Epithelial cell of esophagus (primary cell): ENCODE data around the gene DNASE1L3.
A peak's percentile ranks its signal among the peaks of the same experiment; 100 is the strongest.

ENCODE experiments used
- DNase-seq: peaks from one replicate; pipeline ENCODE4 v3.0.0; 2010; ENCODE audit warnings: low read depth
- H3K4me3 ChIP-seq: 2 replicates; pipeline ENCODE4 v1.5.1; 2011; ENCODE audit warnings: mild to moderate bottlenecking, low read length, control low read depth
- TF ChIP-seq, protein P1 (sequence below): IDR thresholded peaks from 2 replicates; pipeline ENCODE4 v1.5.1; 2011; ENCODE audit warnings: low read depth, mild to moderate bottlenecking, low read length, control low read depth, inconsistent platforms; ENCODE audit not compliant: insufficient read depth; ENCODE audit errors: missing control alignments

DNASE1L3 gene

DNA sequence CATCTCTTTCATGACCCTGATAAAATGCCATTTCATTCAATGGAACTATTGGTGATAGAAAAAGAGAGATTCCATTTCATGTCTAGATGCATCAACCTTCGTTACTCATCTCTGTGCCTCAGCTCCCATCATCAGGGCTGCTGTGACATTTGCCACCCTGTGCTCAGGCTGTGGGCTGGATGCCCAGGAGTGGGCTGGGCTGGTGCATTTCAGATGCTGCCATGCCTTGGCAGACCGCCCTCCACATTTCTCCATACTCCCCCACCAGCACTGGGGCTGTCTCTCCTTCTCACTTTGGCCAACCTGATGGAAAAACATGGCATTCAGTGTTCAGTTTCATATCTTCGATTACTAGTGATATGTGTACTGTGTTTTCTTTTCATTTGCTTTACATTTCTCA is 59.1 kb downstream of the DNASE1L3 start:
- TF ChIP-seq, protein P1, sequence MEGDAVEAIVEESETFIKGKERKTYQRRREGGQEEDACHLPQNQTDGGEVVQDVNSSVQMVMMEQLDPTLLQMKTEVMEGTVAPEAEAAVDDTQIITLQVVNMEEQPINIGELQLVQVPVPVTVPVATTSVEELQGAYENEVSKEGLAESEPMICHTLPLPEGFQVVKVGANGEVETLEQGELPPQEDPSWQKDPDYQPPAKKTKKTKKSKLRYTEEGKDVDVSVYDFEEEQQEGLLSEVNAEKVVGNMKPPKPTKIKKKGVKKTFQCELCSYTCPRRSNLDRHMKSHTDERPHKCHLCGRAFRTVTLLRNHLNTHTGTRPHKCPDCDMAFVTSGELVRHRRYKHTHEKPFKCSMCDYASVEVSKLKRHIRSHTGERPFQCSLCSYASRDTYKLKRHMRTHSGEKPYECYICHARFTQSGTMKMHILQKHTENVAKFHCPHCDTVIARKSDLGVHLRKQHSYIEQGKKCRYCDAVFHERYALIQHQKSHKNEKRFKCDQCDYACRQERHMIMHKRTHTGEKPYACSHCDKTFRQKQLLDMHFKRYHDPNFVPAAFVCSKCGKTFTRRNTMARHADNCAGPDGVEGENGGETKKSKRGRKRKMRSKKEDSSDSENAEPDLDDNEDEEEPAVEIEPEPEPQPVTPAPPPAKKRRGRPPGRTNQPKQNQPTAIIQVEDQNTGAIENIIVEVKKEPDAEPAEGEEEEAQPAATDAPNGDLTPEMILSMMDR = no peak
- DNase-seq = no peak
- H3K4me3 ChIP-seq = no peak overlapping the region

DNA sequence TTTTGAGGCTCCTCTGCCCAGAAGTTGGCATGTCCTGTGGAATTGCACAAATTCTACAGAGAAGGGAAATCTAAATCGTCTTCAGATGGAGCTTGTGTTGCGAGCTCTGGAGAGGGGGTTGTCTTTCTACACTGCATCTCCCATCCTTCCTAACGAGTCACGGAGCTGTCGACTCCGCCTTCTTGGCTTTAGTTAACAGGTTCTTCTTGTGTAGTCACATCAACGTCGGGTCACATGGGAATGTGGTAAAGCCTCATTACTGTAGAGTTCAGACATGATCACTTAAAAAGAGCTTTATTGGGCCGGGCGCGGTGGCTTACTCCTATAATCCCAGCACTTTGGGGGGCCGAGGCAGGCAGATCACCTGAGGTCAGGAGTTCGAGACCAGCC is 60.0 kb downstream of the DNASE1L3 start:
- TF ChIP-seq, protein P1 = no peak
- peak; percentile 65 for DNase-seq
- no peak overlapping the region for H3K4me3 ChIP-seq

DNA sequence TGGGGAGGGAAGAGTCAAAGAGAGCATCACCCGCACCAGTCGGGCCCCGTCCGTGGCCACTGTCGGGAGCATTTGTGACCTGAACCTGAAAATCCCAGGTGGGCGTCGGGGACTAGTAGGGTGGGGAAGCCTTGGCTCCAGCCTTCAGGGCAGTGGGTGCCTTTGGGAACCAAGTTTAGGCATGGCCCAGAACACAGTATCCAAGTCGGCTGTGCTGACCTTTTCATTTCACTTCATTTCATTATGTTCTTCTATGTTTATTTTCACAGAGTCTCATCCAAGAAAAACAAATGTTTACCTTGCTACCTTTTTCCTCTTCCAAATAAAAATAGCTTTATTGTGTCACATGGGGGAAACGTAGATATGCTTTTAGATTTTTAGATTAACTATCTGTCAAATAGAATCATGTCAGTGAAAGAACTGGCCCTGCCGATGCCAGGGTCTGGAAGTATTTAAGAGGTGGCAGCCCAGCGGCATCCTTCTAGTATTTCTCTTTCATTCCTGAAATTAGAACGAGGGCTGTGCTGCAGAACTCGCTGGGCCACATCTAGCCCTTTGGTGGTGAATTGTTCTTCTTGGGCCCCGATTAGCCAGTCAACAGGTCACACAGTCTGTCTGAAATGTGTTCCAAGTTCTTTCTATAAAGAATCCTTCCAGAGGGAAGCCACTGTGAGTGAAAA is 60.5 kb downstream of the DNASE1L3 start:
- TF ChIP-seq, protein P1 = no peak
- no peak overlapping the region for H3K4me3 ChIP-seq

DNA sequence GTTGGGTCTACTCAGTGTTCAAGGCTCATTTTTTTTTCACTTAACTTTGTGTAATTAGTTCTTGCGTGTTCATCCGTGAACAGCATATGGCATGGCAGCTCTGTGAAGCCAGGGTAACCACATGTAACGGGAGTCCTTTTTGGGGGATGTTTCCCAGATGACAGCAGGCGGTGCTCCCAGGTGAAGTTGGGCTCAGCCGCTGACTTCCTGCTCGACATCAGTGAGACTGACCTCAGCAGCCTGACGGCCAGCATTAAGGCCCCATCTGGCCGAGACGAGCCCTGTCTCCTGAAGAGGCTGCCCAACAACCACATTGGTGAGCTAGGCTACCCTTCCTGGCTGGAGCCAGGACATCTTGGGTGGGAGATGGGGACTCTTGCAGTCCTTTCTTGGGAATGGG is 62.7 kb downstream of the DNASE1L3 start:
- DNase-seq = no peak
- TF ChIP-seq, protein P1 = no peak
- no peak overlapping the region for H3K4me3 ChIP-seq

More for the DNA sequence above, 60.5 kb downstream of the DNASE1L3 start:
- DNase-seq = no peak

DNA sequence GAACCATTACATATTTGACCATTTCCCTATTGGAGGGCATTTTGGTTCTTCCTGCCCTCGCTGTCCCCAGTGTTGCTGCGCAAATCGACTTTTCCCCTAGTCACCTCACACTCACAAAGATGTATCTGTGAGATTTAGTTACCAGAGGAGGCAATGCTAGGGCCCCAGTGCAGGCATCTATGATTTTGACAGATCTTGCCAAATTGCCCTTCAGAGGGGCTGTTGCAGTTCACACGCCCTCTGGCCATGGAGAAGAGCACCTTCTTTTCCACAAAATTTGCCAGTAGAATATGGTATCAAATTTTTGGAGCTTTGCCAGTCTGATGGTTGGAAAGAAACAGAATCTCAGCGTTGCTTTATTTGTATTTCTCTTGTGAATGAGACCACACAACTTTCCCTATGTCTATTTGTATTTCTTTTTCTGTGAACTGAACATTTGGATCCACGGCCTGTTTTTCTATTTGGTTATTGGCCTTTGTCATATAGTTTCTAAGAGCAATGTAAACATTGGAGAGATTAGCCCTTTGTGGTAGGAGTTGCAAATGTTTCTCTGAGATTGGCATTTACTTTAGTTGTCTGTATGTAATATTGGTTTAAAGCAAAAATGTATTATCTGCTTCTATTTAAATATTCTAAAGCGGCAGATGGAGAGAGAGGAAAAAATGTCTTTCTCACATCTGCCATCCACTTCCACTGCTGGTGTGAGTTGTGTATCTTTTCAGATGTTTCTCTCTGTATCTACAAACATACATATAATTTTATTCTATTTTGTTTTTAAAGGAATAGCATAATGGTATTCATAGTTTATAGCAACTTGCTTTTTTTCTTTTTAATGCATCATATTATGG is 66.1 kb downstream of the DNASE1L3 start:
- no peak for DNase-seq
- H3K4me3 ChIP-seq = no peak overlapping the region
- TF ChIP-seq, protein P1 = no peak

DNA sequence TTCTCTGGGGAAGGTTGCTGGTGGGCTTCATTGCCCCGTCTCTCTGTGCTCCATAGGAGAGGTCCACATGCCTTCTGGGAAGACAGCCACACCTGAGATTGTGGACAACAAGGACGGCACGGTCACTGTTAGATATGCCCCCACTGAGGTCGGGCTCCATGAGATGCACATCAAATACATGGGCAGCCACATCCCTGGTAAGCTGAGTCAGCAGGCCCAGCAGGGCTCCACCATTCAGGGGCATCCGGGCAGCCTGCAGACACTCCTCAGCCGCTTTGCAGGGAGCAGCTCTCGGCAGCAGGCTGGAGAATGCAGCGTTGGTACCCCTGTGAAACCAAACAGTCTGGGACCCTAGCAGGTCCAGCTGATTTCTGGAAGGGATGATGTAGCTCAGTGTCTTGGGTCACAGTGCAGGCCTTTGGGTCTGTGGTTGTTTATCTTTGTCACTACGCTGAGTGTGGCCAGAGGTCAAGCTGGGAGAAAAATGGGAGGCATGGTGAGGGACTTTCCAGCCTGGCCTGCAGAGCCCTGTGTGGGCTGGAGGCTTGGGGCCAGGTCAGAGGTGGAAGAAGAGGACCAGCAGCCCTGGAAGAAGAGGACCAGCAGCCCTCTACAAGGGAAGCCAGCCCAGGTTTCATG is 67.2 kb downstream of the DNASE1L3 start:
- DNase-seq = no peak
- H3K4me3 ChIP-seq = no peak overlapping the region
- TF ChIP-seq, protein P1 = no peak
